HG03135 (cell line): ENCODE results near the gene EEPD1.

Source experiments
- ATAC-seq: cut with Tn5 transposase; IDR thresholded peaks from one replicate; pipeline ENCODE4 v1.9.1; 2021; ENCODE audit warnings: mild to moderate bottlenecking, moderate library complexity; ENCODE audit not compliant: unreplicated experiment

The EEPD1 gene

GRCh38 chr7:36154255-36155212 is 1.5 kb downstream of the EEPD1 start:
- ATAC-seq = no peak

GRCh38 chr7:36155811-36156361 is 2.8 kb downstream of the EEPD1 start:
- no peak for ATAC-seq

GRCh38 chr7:36157527-36158320 is 4.7 kb downstream of the EEPD1 start:
- no peak for ATAC-seq

GRCh38 chr7:36158321-36158605 is 5.2 kb downstream of the EEPD1 start:
- ATAC-seq = no peak

- ATAC-seq = no peak
Observed at GRCh38 chr7:36159618-36160017, 6.6 kb downstream of the EEPD1 start.

- ATAC-seq = no peak
Observed at GRCh38 chr7:36160313-36160712, 7.3 kb downstream of the EEPD1 start.

GRCh38 chr7:36161996-36162395 is 8.9 kb downstream of the EEPD1 start:
- ATAC-seq = no peak

- no peak for ATAC-seq
Observed at GRCh38 chr7:36165059-36165458, 12.0 kb downstream of the EEPD1 start.

- ATAC-seq = no peak
Observed at GRCh38 chr7:36165802-36166201, 12.7 kb downstream of the EEPD1 start.

- no peak for ATAC-seq
Observed at GRCh38 chr7:36167403-36168050, 14.5 kb downstream of the EEPD1 start.

- no peak for ATAC-seq
Observed at GRCh38 chr7:36171503-36171902, 18.4 kb downstream of the EEPD1 start.

- no peak for ATAC-seq
Observed at GRCh38 chr7:36175886-36176285, 22.8 kb downstream of the EEPD1 start.

GRCh38 chr7:36176697-36177096 is 23.6 kb downstream of the EEPD1 start:
- ATAC-seq = no peak

GRCh38 chr7:36180121-36180520 is 27.1 kb downstream of the EEPD1 start:
- ATAC-seq = no peak

GRCh38 chr7:36181668-36182067 is 28.6 kb downstream of the EEPD1 start:
- no peak for ATAC-seq

- no peak for ATAC-seq
Observed at GRCh38 chr7:36182854-36183604, 30.0 kb downstream of the EEPD1 start.

GRCh38 chr7:36185092-36185491 is 32.0 kb downstream of the EEPD1 start:
- ATAC-seq = no peak

GRCh38 chr7:36185756-36186155 is 32.7 kb downstream of the EEPD1 start:
- no peak for ATAC-seq

- no peak for ATAC-seq
Observed at GRCh38 chr7:36186359-36187121, 33.5 kb downstream of the EEPD1 start.

GRCh38 chr7:36188266-36188665 is 35.2 kb downstream of the EEPD1 start:
- ATAC-seq = no peak
